ENCODE measurements around the gene GAGE12E.
"Not testable (repeated sequence)": the region's sequence is repeated elsewhere in the genome, so short reads cannot be mapped to it uniquely, and the experiment has no call there.

The GAGE12E gene, protein sequence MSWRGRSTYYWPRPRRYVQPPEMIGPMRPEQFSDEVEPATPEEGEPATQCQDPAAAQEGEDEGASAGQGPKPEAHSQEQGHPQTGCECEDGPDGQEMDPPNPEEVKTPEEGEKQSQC

DNA sequence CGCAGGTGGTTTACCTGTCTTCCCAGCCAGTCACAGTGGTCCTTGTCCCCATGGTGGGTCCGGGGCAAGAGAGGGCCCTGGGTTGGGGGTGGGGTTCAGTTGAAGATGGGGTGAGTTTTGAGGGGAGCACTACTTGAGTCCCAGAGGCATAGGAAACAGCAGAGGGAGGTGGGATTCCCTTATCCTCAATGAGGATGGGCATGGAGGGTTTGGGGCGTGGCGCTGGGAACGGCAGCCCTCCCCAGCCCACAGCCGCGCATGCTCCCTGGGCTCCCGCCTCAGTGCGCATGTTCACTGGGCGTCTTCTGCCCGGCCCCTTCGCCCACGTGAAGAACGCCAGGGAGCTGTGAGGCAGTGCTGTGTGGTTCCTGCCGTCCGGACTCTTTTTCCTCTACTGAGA, at the start of gene GAGE12E:
TSS of gene GAGE12E (plus strand) at position 301 of the 400 bp plus-strand sequence. CDS start 1,155 bp downstream, outside the sequence.
- DNase-seq (ENCODE audit: low read depth) = not testable (repeated sequence)

DNA sequence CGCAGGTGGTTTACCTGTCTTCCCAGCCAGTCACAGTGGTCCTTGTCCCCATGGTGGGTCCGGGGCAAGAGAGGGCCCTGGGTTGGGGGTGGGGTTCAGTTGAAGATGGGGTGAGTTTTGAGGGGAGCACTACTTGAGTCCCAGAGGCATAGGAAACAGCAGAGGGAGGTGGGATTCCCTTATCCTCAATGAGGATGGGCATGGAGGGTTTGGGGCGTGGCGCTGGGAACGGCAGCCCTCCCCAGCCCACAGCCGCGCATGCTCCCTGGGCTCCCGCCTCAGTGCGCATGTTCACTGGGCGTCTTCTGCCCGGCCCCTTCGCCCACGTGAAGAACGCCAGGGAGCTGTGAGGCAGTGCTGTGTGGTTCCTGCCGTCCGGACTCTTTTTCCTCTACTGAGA, 19.2 kb upstream of the GAGE12E start, which contains the start of gene GAGE12C:
TSS of gene GAGE12C (plus strand) at position 301 of the 400 bp plus-strand sequence. CDS start 1,155 bp downstream, outside the sequence.
- not testable (repeated sequence) for DNase-seq (ENCODE audit: low read depth)

DNA sequence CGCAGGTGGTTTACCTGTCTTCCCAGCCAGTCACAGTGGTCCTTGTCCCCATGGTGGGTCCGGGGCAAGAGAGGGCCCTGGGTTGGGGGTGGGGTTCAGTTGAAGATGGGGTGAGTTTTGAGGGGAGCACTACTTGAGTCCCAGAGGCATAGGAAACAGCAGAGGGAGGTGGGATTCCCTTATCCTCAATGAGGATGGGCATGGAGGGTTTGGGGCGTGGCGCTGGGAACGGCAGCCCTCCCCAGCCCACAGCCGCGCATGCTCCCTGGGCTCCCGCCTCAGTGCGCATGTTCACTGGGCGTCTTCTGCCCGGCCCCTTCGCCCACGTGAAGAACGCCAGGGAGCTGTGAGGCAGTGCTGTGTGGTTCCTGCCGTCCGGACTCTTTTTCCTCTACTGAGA, 9.7 kb upstream of the GAGE12E start, which contains the start of gene GAGE12D:
TSS of gene GAGE12D (plus strand) at position 301 of the 400 bp plus-strand sequence. CDS start 1,155 bp downstream, outside the sequence.
- DNase-seq (ENCODE audit: low read depth) = not testable (repeated sequence)

DNA sequence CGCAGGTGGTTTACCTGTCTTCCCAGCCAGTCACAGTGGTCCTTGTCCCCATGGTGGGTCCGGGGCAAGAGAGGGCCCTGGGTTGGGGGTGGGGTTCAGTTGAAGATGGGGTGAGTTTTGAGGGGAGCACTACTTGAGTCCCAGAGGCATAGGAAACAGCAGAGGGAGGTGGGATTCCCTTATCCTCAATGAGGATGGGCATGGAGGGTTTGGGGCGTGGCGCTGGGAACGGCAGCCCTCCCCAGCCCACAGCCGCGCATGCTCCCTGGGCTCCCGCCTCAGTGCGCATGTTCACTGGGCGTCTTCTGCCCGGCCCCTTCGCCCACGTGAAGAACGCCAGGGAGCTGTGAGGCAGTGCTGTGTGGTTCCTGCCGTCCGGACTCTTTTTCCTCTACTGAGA, 9.5 kb downstream of the GAGE12E start, which contains the start of gene GAGE12F:
TSS of gene GAGE12F (plus strand) at position 301 of the 400 bp plus-strand sequence. CDS start 1,155 bp downstream, outside the sequence.
- not testable (repeated sequence) for DNase-seq (ENCODE audit: low read depth)

DNA sequence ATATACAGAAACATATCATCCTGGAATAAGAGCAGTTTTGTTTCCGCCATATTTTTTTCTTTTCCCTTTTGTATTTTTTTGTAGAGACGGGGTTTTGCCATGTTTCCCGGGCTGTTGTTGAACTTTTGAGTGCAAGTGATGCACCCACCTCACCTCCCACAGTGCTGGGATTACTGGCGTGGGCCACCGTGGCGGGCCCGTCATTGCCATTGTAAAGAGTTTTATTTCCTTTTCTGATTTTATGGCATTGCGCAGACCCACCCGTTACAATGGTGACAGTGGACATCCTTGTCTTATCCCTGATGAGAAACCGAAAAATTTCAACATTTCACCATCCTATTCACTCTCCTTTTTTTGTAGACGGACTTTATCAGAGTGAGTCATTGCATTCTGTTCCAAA, 17.6 kb downstream of the GAGE12E start:
- not testable (repeated sequence) for DNase-seq (ENCODE audit: low read depth)

DNA sequence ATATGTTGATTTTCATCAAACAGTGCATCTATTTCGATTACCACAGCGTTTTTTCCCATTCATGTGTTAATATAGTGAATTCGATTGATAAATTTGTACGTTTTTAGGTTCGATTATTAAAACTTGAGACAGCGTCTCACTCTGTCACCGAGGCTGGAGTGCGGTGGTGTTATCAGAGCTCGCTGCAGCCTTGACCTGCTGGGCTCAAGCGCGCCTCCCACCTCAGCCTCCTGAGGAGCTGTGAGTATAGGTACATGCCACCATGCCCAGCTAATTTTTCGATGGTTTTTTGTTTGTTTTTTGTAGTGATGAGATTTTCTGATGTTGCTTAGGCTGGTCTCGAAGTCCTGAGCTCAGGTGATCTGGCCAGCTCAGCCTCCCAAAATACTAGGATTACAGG, 18.1 kb downstream of the GAGE12E start:
- not testable (repeated sequence) for DNase-seq (ENCODE audit: low read depth)

DNA sequence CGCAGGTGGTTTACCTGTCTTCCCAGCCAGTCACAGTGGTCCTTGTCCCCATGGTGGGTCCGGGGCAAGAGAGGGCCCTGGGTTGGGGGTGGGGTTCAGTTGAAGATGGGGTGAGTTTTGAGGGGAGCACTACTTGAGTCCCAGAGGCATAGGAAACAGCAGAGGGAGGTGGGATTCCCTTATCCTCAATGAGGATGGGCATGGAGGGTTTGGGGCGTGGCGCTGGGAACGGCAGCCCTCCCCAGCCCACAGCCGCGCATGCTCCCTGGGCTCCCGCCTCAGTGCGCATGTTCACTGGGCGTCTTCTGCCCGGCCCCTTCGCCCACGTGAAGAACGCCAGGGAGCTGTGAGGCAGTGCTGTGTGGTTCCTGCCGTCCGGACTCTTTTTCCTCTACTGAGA, 19.0 kb downstream of the GAGE12E start, which contains the start of gene GAGE12G:
TSS of gene GAGE12G (plus strand) at position 301 of the 400 bp plus-strand sequence. CDS start 1,155 bp downstream, outside the sequence.
- not testable (repeated sequence) for DNase-seq (ENCODE audit: low read depth)

DNA sequence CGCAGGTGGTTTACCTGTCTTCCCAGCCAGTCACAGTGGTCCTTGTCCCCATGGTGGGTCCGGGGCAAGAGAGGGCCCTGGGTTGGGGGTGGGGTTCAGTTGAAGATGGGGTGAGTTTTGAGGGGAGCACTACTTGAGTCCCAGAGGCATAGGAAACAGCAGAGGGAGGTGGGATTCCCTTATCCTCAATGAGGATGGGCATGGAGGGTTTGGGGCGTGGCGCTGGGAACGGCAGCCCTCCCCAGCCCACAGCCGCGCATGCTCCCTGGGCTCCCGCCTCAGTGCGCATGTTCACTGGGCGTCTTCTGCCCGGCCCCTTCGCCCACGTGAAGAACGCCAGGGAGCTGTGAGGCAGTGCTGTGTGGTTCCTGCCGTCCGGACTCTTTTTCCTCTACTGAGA, 28.6 kb downstream of the GAGE12E start, which contains the start of gene GAGE12H:
TSS of gene GAGE12H (plus strand) at position 301 of the 400 bp plus-strand sequence. CDS start 1,155 bp downstream, outside the sequence.
- not testable (repeated sequence) for DNase-seq (ENCODE audit: low read depth)

DNA sequence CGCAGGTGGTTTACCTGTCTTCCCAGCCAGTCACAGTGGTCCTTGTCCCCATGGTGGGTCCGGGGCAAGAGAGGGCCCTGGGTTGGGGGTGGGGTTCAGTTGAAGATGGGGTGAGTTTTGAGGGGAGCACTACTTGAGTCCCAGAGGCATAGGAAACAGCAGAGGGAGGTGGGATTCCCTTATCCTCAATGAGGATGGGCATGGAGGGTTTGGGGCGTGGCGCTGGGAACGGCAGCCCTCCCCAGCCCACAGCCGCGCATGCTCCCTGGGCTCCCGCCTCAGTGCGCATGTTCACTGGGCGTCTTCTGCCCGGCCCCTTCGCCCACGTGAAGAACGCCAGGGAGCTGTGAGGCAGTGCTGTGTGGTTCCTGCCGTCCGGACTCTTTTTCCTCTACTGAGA, 38.1 kb downstream of the GAGE12E start, which contains the start of gene GAGE2A:
TSS of gene GAGE2A (plus strand) at position 301 of the 400 bp plus-strand sequence. CDS start 1,155 bp downstream, outside the sequence.
- not testable (repeated sequence) for DNase-seq (ENCODE audit: low read depth)

DNA sequence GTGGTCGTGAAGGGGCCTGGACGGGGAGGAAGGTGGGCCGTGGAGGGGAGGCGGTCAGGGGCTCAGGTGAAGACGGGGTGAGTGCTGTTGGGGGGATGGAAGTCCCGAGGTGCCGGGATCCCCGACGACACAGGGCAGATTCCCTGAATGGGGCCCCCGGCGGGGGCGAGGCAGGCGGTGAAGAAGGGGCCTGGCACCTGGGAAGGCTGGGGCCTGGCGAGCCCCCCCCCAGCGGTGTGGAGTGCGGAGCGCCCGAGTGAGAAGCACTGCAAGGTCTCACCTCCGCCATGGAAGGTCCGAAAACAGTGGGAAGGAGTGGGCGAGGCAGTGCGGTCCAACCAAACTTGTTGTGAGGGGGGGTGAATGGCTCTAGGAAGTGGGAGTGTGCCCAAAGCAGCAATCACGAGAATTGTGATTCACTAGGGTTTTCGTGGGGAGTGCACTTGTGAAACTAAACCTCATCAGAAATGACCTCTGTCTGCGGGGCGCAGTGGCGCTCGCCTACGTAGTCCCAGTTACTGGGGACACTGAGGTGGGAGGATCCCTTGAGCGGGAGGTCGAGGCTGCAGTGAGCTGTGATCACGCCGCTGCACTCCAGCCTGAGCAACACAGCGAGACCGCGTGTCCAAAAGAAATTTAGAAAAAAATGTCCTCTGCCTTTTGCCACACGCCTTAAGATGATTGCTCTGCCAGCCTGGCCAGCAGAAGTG, 38.8 kb downstream of the GAGE12E start:
- DNase-seq (ENCODE audit: low read depth) = not testable (repeated sequence)

DNA sequence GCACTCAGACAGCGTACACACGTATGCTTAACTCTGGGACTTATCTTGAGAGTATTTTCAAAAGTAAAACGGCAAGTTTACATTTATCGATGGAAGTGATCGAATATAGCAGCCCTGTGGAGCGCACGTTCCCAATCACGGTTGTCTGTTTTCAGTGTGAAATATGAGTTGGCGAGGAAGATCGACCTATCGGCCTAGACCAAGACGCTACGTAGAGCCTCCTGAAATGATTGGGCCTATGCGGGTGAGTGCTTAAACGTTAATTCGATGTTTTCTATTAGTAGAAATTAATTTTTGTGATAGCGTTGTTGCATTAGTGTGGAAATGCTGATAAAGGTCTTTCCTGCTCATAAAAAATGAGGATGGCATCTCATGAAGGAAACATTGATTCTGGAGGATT, 39.4 kb downstream of the GAGE12E start:
- not testable (repeated sequence) for DNase-seq (ENCODE audit: low read depth)

DNA sequence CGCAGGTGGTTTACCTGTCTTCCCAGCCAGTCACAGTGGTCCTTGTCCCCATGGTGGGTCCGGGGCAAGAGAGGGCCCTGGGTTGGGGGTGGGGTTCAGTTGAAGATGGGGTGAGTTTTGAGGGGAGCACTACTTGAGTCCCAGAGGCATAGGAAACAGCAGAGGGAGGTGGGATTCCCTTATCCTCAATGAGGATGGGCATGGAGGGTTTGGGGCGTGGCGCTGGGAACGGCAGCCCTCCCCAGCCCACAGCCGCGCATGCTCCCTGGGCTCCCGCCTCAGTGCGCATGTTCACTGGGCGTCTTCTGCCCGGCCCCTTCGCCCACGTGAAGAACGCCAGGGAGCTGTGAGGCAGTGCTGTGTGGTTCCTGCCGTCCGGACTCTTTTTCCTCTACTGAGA, 47.6 kb downstream of the GAGE12E start, which contains the start of gene GAGE1:
TSS of gene GAGE1 (plus strand) at position 301 of the 400 bp plus-strand sequence. CDS start 1,155 bp downstream, outside the sequence.
- not testable (repeated sequence) for DNase-seq (ENCODE audit: low read depth)
